Heart left ventricle (tissue), 16 donors: ENCODE results near the gene EMILIN2. TPM values are rescaled to one million over a fixed set of nuclear protein-coding genes. Genes with fewer than 3 reads are reported as not detected.
A peak's percentile ranks its signal among the peaks of the same experiment; 100 is the strongest.
"Not testable (repeated sequence)": the region's sequence is repeated elsewhere in the genome, so short reads cannot be mapped to it uniquely, and the experiment has no call there.

ENCODE experiments used
- ATAC-seq, 4 donors: fragments of 200-7000 bp; cut with Tn5 transposase; one replicate each; pipeline ENCODE4 v1.9.1; 2020 to 2022; ENCODE audit warnings: moderate library complexity in 4 of 4, mild to moderate bottlenecking in 3 of 4, moderate number of reproducible peaks in 1 of 4
- DNase-seq, 5 donors: peaks; one replicate each; pipeline ENCODE4 v3.0.0-alpha.2; 2020
- H3K27ac ChIP-seq, 12 donors: fragments of 200-600 bp; sonication (generic) in 4 of 12; one replicate each; pipeline versions ENCODE4 v1.5.0 to v1.8.0; 2016 to 2022; ENCODE audit warnings: mild to moderate bottlenecking in 2 of 12
- H3K27me3 ChIP-seq, 9 donors: fragments of 200-600 bp; sonication (generic) in 2 of 9; one replicate each; pipeline versions ENCODE4 v1.5.1 to v1.8.0; 2016 to 2022; ENCODE audit warnings: mild to moderate bottlenecking in 3 of 9
- H3K36me3 ChIP-seq, 9 donors: fragments of 200-600 bp; sonication (generic) in 2 of 9; one replicate each; pipeline versions ENCODE4 v1.5.0 to v1.8.0; 2018 to 2022; ENCODE audit warnings: mild to moderate bottlenecking in 2 of 9
- H3K4me1 ChIP-seq, 12 donors: fragments of 200-600 bp; sonication (generic) in 4 of 12; one replicate each; pipeline versions ENCODE4 v1.5.0 to v1.8.0; 2016 to 2022; ENCODE audit warnings: mild to moderate bottlenecking in 3 of 12
- H3K4me3 ChIP-seq, 12 donors: fragments of 200-600 bp; sonication (generic) in 4 of 12; one replicate each; pipeline versions ENCODE4 v1.5.0 to v1.8.0; 2017 to 2022; ENCODE audit warnings: mild to moderate bottlenecking in 9 of 12, moderate library complexity in 4 of 12
- H3K9me3 ChIP-seq, 12 donors: fragments of 200-600 bp; sonication (generic) in 4 of 12; one replicate each; pipeline versions ENCODE4 v1.5.0 to v1.8.0; 2016 to 2022; ENCODE audit warnings: mild to moderate bottlenecking in 1 of 12
- CTCF ChIP-seq, 12 donors: fragments of 200-600 bp; sonication (generic) in 4 of 12; IDR thresholded peaks; one replicate each; pipeline versions ENCODE4 v1.5.0 to v1.8.0; 2018 to 2022; ENCODE audit warnings: antibody characterized with exemption in 12 of 12, mild to moderate bottlenecking in 5 of 12
- POLR2A ChIP-seq, 2 donors: fragments of 450-650 bp; IDR thresholded peaks; one replicate each; pipeline ENCODE4 v1.6.1; 2017; ENCODE audit warnings: antibody characterized with exemption in 2 of 2, mild to moderate bottlenecking in 2 of 2, moderate library complexity in 2 of 2
- WGBS, 4 donors: extraction: QIAGEN DNeasy Blood & Tissue Kit in 2 of 4; methylation state at CpG; one replicate each; pipeline versions ENCODE4 v1.1.5 to v1.1.7; 2013 to 2018; 5-methylcytosine and 5-hydroxymethylcytosine counted together
- intact Hi-C, 10 donors: fragments of 100-400 bp; cut with DNase I; formaldehyde crosslinking; loops; one replicate each; pipeline versions ENCODE4 v1.11.1 to v1.14.2; 2022
- polyA plus RNA-seq, 2 donors: library from polyadenylated mRNA; stranded (reverse); fragments of 200-250 nt; gene quantifications; one replicate each; pipeline ENCODE4 v1.2.3, GENCODE V29; 2013
- total RNA-seq, 9 donors: library from RNA; depleted of rRNA in 2 of 9; stranded (reverse); fragments of >200 nt in 2 of 9; fragmentation: NEBNext Ultra II Directional in 3 of 9; extraction: Animal tissue kit (Norgen Biotek cat#: 25700) in 3 of 9; gene quantifications; one replicate each; pipeline versions ENCODE4 v1.1.0 to v1.2.4, GENCODE V29; 2016 to 2023
- donor health status: ischemic (EF 13 %, LVEDD 7.1; RV severe dilation, severe dysfunction).
- donor health status: healthy with polysubstance abuse.
- donor health status: DM: no; HTN: yes; CAD: no.
- donor health status: DM: no; HTN: no; CAD: no.
- donor health status: ischemic (EF 25% LVEDD 6.9; RV normal size, moderate dysfunction).
- donor health status: ischemic (EF 25% LVEDD 5.7; RV mildly dilated, moderate dysfunction).
- donor health status: healthy.
- donor health status: DM: yes; HTN: yes; CAD: no.
- donor health status: ischemic (EF 35%, LVEDD 5.7; RV mildly dilated, moderate dysfunction).
- donor health status: nonischemic (EF 11% LVEDD 7.7; RV severe dilation, severe dysfunction).
- donor health status: DM: yes; HTN: yes; CAD: no.
- donor health status: PGD.
- donor health status: ischemic (EF 29% LVEDD 5.4; RV normal size, mild dysfunction).
- donor health status: nonischemic (EF 23%, LVEDD 6.1; RV moderate dilation, normal function).

EMILIN2 gene
- total and polyA plus RNA-seq, 11 donors = 14.4 to 71.3 (median 22.6) TPM

GRCh38 chr18:2855560-2856350, 8.9 kb downstream of the EMILIN2 start:
- 85 to 92% (median 91%) methylated on average over 22 of the region's 22 CpGs for WGBS, 4 donors
- DNase-seq (no peak), ATAC-seq (no peak)
- peaks cover 0 to 14% (median 0%) of the 10 kb centered on the region in 12 donors for H3K9me3 ChIP-seq
- peak overlapping the region in 6 of 12 donors; percentile 66 to 86 (median 80) for H3K27ac ChIP-seq
- no peak for TF ChIP-seq POLR2A (IDR thresholded peaks at IDR 0.05)
- TF ChIP-seq CTCF (IDR thresholded peaks at IDR 0.05) = no peak
- no peaks in the 10 kb centered on the region for H3K27me3 ChIP-seq
- H3K4me3 ChIP-seq = no peak overlapping the region
- intact Hi-C loops = loop anchor here in 2 of 10 donors (2.0 to 5.0 kb wide), 2 partner anchors 39 to 47 kb away; no protein-coding TSS in a partner anchor
- H3K4me1 ChIP-seq = peaks cover 0 to 46% (median 15%) of the 10 kb centered on the region in 12 donors
- peaks cover 0 to 36% (median 0%) of the 10 kb centered on the region in 9 donors for H3K36me3 ChIP-seq

- intact Hi-C loops = loop anchor here in 2 of 10 donors (2.0 to 5.0 kb wide), 2 partner anchors 38 to 46 kb away; no protein-coding TSS in a partner anchor
- Histone ChIP-seq H3K36me3 (peaks cover 0 to 32% (median 0%) of the 10 kb centered on the region in 9 donors), H3K4me3 (peak overlapping the region in 1 of 12 donors; percentile 8), H3K27ac (peak overlapping the region; percentile 28 to 86 (median 75)), H3K27me3 (no peaks in the 10 kb centered on the region), H3K4me1 (peaks cover 0 to 46% (median 15%) of the 10 kb centered on the region in 12 donors), H3K9me3 (peaks cover 0 to 14% (median 0%) of the 10 kb centered on the region in 12 donors)
- DNase-seq (no peak), ATAC-seq (no peak)
- no peak for TF ChIP-seq POLR2A (IDR thresholded peaks at IDR 0.05)
- 26 to 35% (median 31%) methylated on average over 11 of the region's 11 CpGs for WGBS, 4 donors
Observed at GRCh38 chr18:2856547-2857170, 9.9 kb downstream of the EMILIN2 start.

- Histone ChIP-seq H3K27me3 (no peaks in the 10 kb centered on the region), H3K27ac (peak overlapping the region; percentile 15 to 86 (median 75)), H3K9me3 (peaks cover 0 to 14% (median 0%) of the 10 kb centered on the region in 12 donors), H3K4me1 (peaks cover 0 to 46% (median 15%) of the 10 kb centered on the region in 12 donors), H3K36me3 (peaks cover 0 to 23% (median 0%) of the 10 kb centered on the region in 9 donors), H3K4me3 (peak overlapping the region in 6 of 12 donors; percentile 2 to 18 (median 12))
- no peak for TF ChIP-seq CTCF (IDR thresholded peaks at IDR 0.05)
- peak in 1 of 2 donors; percentile 12 for TF ChIP-seq POLR2A (IDR thresholded peaks at IDR 0.05)
- DNase-seq (peak; percentile 71 to 87 (median 83)), ATAC-seq (peak; percentile 75 to 96 (median 91))
- intact Hi-C loops = loop anchor here in 2 of 10 donors (2.0 to 5.0 kb wide), 2 partner anchors 37 to 45 kb away; no protein-coding TSS in a partner anchor
- 27 to 38% (median 30%) methylated on average over 18 of the region's 18 CpGs for WGBS, 4 donors
Observed at GRCh38 chr18:2857491-2858131, 10.8 kb downstream of the EMILIN2 start.

- Histone ChIP-seq H3K9me3 (peaks cover 0 to 14% (median 0%) of the 10 kb centered on the region in 12 donors), H3K4me1 (peaks cover 0 to 30% (median 15%) of the 10 kb centered on the region in 12 donors)
- DNase-seq, H3K4me3 ChIP-seq, H3K36me3 ChIP-seq, ATAC-seq, H3K27me3 ChIP-seq, intact Hi-C loops, H3K27ac ChIP-seq: not testable (repeated sequence)
Observed at GRCh38 chr18:2860397-2860796, 13.6 kb downstream of the EMILIN2 start.

- H3K27me3 ChIP-seq, H3K36me3 ChIP-seq, intact Hi-C loops, ATAC-seq, H3K4me1 ChIP-seq, H3K4me3 ChIP-seq, DNase-seq, H3K27ac ChIP-seq: not testable (repeated sequence)
- peaks cover 0 to 23% (median 0%) of the 10 kb centered on the region in 12 donors for H3K9me3 ChIP-seq
- WGBS, 4 donors = 50 to 57% (median 54%) methylated on average over 1 of the region's 1 CpG
Observed at GRCh38 chr18:2863997-2864396, 17.2 kb downstream of the EMILIN2 start.

- H3K27me3 ChIP-seq, H3K9me3 ChIP-seq, ATAC-seq, DNase-seq, H3K4me3 ChIP-seq, H3K4me1 ChIP-seq, H3K27ac ChIP-seq, intact Hi-C loops, H3K36me3 ChIP-seq: not testable (repeated sequence)
- WGBS, 4 donors = 26 to 53% (median 42%) methylated on average over 2 of the region's 2 CpGs
Observed at GRCh38 chr18:2866465-2866864, 19.7 kb downstream of the EMILIN2 start.
